ENCODE data around the gene COX5B.
A peak's percentile ranks its signal among the peaks of the same experiment; 100 is the strongest.
"Not testable (repeated sequence)": the region's sequence is repeated elsewhere in the genome, so short reads cannot be mapped to it uniquely, and the experiment has no call there.

The COX5B gene

DNA sequence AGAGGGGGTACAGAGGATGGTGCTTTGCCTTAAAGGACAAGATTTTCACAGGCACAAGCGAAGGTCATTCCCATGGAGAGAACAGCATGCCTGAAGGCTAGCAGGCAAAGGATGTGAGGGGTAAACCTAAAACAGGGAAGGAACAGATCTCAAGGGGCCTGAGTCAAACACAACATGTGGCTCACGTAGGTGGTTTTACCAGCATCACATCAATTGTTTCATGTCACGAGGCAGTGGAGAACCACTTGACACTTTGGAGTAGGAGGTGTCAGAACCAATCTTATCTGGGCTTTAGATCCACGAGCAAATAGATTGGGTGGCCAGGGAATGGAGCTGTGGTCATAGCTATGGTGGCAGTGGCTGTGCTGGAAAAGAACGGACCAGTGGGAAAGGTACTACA lies 8.4 kb downstream of the COX5B start:
- no peak for DNase-seq

DNA sequence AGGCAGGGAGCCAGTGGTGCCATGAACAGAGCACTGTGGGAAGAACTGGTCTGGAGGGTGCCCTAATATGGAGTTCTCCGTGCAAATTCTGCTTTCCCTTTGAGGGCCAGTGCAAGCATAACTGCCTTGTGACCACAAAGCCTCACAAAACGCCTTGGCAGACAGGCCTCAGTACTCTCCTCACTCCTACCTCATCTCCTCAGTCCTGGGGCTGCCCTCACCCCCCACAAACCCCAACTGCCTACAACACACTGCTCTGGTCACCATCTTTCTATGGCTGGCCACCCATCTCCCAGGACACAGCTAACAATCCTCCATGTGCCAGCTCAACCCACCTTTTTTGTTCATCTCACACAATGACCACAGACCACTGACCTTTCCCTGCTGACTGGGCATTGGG lies 8.9 kb downstream of the COX5B start:
- DNase-seq = no peak

DNA sequence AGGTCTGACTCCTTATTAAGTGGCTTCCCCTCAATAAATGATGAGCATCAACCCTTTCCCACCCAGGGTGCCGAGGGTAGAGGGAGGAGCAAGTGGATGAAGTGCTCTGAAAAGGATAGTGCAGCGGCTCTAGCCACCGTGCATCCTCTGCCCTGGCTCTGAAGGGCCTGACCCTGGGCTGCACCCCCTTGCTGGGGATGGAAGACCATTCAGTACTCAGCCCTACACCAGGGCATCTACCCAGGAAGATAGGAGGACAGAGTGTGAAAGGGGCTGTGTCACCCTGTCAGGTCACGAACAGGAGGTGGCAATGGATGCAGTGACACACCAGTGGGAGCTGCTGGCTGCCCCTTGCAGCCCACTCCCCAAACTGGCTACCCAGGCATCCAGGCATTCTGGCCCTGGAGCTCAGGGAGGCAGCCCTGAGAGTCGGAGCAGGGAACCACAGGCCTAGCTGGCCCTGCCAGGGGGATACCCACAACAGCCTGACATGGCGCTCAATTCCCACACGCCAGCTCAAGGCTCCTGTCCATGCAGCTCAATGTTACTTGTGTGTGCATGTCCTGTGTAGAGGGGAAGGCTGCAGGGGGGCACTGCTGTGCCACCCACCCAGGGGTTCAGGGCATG lies 10.4 kb downstream of the COX5B start:
- no peak for DNase-seq

DNA sequence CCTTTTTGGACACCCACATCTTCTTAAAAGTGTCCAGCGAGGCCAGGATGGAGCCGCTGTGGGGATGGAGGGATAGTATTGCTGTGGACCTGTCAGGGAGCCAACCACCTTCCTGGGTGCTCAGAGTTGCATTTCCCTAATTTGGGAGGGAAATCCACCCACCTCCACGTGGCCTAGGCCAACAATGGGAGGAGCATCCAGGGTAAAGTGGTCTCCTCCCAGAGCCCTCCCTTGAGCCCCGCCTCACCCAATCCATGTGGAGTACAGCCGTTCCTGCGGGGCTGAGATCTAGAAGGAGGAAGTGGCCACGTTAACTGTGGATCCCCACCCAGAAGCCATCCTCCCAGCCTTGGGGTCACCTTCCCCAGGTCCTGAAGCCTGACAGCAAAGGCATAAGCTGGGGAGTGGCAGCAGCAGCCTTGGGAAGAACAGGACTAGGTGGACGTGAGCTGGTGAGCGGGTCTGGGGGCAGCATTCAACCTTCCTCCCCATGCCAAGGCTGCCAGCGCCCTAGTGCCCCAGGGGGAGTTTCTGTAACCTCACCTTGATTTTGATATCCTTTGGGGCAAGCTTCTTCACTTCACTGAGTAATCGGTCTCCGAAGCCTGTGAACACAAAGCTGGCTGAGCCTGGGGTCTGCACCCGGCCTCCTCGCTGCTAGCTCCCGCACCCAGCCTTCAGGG lies 11.2 kb downstream of the COX5B start:
- no peak for DNase-seq

DNA sequence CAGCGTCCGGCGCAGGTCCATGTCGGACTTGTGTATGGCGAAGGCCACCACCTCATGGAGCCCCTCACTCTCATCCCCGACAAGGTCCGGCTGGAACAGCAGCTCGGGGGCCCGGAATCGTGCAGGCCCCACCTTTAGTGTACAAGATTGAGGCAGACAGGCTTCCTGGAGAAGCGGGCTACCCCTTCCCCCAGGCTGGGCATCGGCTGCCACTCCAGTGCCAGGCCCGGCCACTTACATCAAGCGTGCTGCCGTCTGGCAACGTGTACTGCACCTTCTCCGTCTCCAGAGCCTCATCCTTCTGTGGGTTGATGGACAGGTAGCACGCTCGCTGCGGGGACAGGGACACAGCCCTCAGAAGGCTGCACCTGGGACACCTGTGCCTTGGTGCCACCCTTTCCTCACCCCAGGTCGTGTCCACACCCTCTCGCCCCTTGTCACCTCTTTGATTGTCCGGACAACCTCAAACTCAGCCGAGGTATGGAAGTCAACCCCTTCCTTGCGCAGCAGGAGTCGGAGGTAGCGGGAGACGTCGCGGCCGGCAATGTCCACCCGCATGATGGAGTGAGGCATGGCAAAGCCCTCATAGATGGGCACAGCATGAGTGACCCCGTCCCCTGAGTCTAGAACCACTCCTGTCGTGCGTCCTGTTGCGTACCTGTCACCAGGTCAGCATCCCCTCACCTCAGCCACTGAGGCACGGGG lies 12.3 kb downstream of the COX5B start:
- no peak for DNase-seq

DNA sequence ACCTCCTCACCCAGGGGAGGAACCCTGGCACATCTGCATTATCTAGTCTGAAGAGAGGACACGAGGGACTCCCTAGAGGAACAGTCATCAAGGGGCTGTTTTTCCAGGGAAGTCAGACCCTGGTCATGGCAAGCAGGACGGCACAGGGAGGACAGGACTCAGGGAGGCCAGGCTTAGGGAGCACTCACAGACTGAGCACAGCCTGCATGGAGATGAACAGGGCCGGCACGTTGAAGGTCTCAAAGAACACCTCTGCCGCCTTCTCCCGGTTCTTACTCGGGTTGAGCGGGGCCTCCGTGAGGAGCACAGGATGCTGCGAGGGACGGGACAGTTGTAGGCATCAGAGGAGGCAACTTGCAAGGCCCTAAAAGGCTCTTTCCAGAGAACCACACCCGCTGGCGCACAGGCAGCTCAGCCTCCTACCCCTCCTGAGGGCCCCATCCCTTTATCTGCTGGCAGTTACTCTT lies 12.9 kb downstream of the COX5B start:
- no peak for DNase-seq

DNA sequence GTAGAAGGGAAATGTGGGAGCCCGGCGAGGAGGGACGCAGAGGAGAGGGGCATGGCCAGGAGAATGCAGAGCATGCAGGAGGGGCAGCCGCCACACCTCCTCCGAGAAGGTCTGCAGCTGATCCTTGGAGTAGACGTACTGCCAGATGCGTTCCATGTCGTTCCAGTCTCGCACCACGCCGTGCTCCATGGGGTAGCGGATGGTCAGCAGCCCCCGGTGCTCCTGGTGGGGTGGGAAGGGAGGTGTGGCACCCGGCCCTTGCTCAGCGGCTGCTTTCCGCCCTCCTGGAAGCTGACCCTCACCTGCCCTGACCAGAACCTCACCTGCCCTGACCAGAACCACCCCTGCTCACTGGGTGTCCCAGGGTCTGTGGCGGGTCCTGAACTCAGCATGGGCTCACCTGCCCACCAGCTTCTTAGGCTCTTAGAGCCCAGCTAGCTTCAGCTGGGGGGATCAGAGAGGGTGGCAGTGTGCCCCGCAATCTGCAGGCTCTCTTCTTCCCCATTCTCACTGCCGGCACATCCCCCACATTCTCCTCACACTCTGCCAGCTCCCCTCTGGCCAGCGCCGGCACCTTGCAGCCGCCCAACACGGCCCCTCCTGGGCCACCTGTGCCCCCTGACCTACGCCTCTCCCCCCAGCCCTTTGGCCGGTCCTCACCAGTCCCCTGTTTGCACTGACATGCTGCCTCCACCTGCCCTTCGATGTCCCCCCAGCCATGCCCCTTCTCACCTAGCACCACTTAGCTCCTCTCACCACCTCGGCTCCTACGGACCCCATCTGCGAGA lies 13.6 kb downstream of the COX5B start:
- no peak for DNase-seq

DNA sequence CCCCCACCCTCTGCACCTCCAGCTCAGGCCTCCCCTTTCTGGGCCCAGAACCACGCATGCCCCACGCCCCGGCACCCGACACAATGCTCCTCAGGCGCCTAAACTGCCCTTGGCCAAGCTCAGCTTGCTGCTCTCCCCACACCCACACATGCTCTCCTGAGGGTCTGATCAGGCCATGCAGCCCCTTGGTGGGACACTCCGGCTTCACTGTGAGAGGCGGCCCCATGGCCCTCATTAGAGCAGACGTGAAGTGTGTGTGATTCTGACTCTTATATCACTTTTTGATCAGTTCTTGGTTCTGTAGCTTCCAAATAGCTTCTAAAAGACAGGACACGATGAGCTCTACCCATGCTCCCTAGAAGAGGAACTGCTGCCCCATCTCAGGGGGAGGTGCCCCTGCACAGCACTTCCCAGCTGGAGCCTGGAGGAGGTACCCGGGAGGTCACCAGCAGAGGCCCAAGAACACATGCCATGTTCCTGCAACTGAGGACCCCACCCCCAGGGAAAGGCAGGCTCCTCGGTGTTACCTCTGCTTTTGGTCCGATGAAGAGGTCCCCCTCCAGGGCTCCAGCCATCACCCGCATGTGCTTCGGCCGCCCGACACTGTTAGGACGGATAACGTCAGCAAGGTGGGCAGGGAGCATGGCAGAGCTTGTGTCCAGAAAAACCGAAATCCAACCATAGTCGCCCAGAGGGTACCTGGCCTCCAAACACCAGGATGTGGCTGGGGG lies 14.3 kb downstream of the COX5B start:
- no peak for DNase-seq

DNA sequence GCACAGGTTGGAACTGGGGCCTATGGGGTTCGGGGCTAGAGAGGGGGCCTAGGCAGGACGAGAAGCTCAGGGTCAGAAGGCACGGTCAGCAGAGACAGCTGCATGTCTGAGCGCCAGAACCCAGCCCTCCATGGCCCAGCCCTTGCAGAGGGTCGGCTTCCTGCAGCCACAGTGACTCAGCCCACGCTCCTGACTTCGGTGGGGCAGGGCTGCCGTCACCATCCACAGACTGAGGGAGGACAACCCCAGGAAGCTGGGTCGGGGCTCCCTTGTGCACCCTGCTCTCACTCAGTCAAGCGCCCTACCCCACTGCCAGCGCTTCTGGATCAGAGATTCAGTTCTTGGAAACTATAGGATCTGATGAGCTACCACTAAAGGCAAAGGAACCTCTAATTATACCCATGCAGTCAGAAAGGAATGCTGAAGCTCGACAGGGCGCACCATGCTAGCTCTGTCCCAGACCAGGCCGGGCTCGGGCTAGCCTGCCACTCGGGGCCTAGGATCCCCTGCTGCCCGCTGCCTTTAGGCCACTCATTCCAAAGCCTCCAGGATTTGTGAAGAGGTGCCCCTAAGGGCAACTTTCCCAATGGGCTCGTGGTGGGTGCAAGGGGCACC lies 15.0 kb downstream of the COX5B start:
- DNase-seq = no peak

DNA sequence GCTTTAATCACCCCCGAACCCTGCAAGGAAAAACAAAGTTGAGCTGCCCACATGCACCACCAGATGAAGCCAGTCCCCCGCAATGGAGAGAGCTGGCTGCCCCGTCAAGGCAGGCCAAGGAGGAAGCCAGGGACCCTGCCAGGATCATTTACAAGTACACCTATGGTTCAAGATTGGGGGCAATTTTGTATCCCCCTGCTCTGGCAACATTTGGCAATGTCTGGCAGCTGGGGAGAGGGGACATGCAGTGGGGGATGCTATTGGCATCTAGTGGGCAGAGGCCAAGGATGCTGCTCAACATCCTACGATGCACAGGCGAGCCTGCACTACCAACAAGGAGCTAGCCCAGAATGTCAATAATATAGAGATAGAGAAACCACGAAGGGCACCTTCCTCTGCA lies 16.1 kb downstream of the COX5B start:
- DNase-seq = no peak

DNA sequence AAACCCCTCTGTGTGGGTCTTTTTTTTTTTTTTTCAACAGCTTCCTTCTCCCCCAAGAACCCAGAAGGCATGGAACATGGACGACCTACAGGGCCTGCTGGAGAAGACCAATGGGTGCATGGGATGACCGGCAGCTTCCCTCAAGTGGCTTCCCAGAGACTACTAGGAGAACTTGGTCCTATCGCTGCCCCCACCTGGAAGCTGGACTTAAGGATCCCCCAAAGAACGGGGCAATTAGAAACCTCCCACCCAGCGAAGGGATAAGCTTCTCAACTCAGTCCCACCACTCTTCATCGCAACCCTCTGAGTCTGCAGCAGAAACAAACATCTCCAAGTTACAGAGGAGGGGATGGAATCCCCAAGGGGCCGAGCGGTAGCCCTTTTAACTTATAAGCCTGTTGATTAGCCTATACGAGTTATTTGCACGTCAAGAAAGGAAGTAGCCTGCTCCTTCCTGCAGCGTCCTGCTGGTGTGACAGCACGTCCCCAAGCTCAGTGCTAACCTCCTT lies 16.6 kb downstream of the COX5B start:
- DNase-seq = peak in 1 of 14 donors; percentile 30

DNA sequence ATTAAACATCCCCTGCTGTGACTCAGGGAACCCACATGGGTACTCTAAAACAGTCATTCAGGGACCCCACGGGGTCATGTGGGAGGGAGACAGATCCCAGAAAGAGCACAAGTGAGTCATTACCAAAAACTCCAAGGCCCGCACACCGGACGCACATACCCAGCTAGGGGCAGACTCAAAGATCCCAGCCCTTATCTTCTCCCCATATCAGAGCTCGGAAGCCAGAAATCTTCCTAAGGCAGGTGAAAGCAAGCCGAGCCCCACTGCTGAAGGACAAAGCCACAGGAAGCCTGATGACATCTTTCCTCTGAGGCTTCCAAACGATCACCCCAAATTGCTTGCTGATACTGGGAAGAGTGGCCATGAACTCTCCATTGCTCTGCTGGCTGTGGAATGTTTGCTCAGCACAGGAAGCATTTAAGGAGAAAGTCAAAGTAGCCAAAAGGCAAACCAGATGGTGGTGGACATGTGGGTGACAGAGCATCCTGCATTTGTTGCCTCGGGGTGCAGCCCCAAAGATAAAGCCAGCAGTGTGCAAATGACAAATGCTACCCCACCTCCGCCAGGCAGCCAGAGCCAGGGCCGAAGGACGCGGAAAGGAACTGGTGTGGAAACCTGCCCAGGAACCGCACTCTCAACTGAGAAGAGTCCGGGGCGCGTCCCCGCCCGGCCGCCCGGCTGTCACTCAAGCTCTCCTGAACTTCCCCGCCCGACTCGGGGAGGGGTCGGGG lies 17.2 kb downstream of the COX5B start:
- DNase-seq = peak in 11 of 14 donors; percentile 48 to 79 (median 65)

DNA sequence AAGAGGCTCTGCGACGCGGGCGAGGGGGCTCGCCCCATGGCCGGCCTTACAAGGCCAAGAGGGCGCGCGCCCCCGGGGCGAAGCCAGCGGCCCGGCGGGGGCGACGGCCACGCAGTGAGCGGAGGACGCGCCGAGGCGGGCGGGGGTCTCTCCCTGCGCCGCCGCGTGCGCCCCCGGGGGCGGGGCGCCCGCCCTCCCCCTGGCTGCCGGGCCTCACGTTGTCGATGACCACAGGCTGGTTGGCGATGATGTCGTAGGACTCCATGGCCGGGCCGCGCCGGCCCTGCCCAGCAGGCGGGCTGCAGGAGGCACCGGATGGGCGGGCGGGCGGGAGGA lies 17.7 kb downstream of the COX5B start:
- DNase-seq = peak in 1 of 14 donors; percentile 64

DNA sequence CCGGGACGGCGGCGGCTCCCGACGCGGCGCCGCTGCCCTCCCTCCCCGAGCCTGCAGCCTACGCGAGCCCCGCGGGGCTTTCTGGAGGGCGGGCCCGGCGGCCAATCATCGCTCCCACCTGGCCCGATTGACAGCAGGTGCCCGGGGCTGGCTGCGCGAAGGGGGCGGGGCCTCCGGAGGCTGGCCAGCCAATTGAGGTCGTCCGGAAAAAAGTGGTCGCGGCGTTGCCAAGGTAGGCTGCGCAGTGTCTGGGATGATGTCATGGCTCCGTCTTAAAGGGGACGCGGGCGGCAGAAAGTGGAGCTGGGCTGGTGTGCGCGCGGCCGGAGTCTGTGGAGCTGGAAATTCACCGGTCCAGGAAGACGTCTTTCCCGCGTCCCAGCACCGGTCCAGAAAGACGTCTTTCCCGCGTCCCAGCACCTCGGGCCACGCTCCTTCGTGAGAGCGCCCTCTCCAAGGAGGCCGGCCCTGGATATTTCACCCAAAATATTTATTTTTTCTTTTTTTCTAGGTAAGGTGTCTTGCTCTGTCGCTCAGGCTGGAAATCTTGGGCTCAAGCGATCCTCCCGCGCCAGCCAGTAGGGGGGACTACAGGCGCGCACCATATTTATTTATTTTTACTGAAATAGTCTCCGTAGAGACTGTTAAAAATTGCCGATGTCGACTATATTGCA lies 18.2 kb downstream of the COX5B start, which contains the start of gene ACTR1B:
ACTR1B (minus strand) TSS at position 83 of the 674 bp plus-strand sequence. CDS start 154 bp downstream, outside the sequence.
- DNase-seq = peak; percentile 88 to 98 (median 96)

DNA sequence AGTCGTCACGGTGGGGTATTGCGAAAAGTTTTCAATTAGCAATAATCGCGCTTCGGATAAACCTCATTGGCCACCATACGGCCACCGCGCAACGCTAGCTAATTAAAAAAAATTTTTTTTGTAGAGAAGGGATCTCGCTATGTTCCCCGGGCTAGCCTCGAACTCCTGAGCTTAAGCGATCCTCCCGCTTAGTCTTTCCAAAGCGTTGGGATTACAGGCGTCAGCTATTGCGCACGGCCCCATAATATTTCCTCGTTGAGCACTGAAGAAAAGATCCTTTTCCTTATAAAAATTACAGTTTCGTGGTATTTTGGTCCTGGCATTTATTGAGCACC lies 18.7 kb downstream of the COX5B start:
- no peak for DNase-seq

DNA sequence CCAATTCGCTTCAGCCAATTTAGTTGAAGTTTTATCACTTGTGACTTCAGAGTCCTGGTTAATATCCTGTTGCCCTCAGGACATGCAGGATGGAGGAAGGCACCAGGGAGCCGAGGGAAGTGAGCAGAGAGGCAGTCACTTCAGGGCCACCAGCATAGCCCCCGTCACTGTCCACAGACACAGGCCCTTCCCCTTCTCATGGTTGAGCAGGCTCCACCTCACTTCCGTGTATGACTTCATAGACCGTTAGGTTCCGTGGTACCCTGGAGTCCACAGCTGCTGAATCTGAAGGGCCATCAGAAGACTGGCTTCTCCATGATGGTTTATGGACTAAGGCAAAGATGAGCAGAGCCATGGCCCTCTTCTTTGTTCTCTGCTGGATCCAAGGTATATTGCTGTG lies 23.6 kb downstream of the COX5B start, which contains the start of gene C2orf92:
C2orf92 (plus strand) TSS at position 266 of the 400 bp plus-strand sequence; CDS start at position 342, 76 bp downstream.
- DNase-seq = no peak

DNA sequence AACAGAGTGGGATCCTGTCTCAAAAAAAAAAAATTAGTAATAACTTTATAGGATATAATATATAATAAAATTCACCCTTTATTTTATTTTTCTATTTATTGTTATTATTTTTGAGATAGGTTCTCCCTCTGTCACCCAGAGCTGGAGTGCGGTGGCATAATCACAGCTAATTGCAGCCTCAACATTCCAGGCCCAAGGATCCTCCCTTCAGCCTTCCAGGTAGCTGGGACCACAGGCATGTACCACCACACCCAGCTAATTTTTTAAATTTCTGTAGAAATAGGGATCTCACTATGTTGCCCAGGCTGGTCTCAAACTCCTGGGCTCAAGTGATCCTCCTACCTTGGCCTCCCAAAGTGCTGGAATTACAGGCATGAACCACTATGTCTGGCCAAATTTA lies 24.6 kb downstream of the COX5B start:
- no peak for DNase-seq

DNA sequence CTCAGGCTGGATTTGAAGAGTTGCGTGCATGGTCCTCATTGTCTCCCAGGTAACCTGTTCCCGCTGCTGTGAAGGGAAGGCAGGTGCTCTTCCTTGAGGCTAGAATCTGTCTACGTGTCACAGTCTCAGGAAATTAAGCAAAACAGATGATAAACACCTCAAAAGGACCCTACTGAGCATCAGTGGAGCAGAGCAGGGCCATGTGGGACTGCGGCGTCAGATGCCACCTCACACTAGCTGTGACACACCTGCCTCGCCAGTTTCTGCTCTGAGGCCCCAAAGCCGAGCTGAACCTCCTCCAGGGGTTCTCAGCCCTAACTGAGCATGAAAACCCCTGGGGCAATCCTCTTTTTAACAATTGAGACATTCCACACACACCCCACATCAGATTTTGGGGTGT lies 25.7 kb downstream of the COX5B start:
- DNase-seq = no peak

DNA sequence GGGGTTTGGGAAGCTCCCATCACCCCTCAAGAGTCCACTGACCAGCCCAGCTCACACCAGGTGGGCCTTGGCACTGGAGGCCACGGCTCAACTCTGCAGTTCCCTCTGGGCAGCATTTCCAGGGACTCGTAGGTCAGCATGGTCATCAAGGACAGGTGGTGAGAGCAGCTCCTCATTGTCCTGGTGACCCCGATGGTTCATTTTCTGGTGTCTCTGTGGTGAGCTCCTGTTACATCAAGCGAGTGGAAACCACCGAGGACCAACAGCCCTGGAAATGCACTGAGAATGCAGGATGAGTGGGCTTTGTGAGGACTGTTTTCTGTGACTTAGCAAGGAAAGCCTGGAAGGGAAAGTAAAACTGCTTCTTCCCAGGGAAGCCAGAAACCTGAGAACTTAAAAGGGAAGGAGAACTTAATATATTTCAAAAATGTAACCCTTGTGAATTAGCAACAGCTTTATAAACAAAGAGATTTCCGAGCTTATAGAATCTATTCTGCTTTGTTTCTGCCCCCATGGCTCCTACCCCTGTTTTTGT lies 26.8 kb downstream of the COX5B start:
- DNase-seq = not testable (repeated sequence)

Measured in C1 segment of cervical spinal cord (tissue), 14 donors.